Fibroblast of the aortic adventitia (primary cell): ENCODE data around the gene DUSP7. TPM values are rescaled to one million over a fixed set of nuclear protein-coding genes. Genes with fewer than 3 reads are reported as not detected.

Source experiments
- DNase-seq: peaks from one replicate; pipeline ENCODE4 v3.0.0-alpha.2; 2010; ENCODE audit warnings: low read depth
- H3K4me3 ChIP-seq: 2 replicates; pipeline ENCODE4 v1.5.1; 2011; ENCODE audit warnings: low read depth, mild to moderate bottlenecking, control low read depth, low read length, moderate library complexity
- total RNA-seq: library from RNA; depleted of rRNA; stranded (reverse); fragments of >200 nt; gene quantifications from 2 replicates; pipeline ENCODE4 v1.2.3, GENCODE V29; 2012; ENCODE audit warnings: low replicate concordance
- TF ChIP-seq, protein P1 (sequence below): IDR thresholded peaks from 2 replicates; pipeline ENCODE4 v1.5.1; 2011; ENCODE audit warnings: mild to moderate bottlenecking, low read length, control low read depth, inconsistent platforms; ENCODE audit not compliant: insufficient read depth

The DUSP7 gene
- total RNA-seq: 2.9 and 12.8 TPM in 2 replicates

DNA sequence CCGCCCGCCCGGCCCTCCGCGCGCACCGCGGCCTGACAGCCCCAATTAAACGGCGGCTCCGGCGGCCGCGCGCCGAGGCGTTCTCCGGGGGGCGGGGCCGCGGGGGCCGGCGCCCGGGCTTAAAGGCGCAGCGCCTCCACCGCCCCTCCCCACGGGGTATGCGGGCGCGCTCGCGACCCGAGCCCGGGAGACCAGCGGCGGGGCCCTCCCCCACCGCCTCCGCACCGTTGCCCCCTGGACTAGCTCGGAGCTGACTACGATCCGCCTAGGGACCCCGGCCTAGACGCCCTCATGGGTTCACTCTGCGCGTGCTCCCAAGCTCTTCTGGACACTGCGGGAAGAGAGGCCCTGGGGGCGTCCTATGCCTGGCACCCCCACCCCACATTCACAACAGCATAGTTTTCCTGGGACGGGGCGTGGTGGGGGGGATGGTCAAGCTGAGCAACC is at the start of gene DUSP7:
TSS of gene DUSP7 (minus strand) at position 51 of the 447 bp plus-strand sequence. CDS start 205 bp downstream, outside the sequence.
- TF ChIP-seq, protein P1, sequence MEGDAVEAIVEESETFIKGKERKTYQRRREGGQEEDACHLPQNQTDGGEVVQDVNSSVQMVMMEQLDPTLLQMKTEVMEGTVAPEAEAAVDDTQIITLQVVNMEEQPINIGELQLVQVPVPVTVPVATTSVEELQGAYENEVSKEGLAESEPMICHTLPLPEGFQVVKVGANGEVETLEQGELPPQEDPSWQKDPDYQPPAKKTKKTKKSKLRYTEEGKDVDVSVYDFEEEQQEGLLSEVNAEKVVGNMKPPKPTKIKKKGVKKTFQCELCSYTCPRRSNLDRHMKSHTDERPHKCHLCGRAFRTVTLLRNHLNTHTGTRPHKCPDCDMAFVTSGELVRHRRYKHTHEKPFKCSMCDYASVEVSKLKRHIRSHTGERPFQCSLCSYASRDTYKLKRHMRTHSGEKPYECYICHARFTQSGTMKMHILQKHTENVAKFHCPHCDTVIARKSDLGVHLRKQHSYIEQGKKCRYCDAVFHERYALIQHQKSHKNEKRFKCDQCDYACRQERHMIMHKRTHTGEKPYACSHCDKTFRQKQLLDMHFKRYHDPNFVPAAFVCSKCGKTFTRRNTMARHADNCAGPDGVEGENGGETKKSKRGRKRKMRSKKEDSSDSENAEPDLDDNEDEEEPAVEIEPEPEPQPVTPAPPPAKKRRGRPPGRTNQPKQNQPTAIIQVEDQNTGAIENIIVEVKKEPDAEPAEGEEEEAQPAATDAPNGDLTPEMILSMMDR: no peak
- DNase-seq: peak; percentile 41
- peak within 1 kb of the TSS; percentile 94 for H3K4me3 ChIP-seq

GRCh38 chr3:52104684-52105640 is 48.6 kb upstream of the DUSP7 start:
- no peak overlapping the region for H3K4me3 ChIP-seq
- TF ChIP-seq, protein P1: no peak
- no peak for DNase-seq

DNA sequence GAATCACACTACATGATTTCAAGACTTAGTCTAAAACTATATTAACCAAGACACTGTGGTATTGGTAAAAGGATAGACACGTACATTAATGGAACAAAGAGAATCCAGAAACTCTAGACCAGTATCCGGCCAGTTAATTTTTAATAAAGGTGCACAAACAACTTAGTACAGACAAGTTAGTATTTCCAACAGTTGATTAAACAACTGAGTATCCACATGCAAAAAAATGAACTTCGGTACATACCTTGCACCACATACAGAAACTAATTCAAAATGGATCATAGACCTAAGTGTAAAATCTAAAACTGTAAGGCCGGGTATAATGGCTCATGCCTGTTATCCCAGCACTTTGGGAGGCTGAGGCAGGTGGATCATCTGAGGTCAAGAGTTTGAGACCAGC is 46.6 kb upstream of the DUSP7 start:
- no peak for DNase-seq
- no peak overlapping the region for H3K4me3 ChIP-seq
- TF ChIP-seq, protein P1: no peak

DNA sequence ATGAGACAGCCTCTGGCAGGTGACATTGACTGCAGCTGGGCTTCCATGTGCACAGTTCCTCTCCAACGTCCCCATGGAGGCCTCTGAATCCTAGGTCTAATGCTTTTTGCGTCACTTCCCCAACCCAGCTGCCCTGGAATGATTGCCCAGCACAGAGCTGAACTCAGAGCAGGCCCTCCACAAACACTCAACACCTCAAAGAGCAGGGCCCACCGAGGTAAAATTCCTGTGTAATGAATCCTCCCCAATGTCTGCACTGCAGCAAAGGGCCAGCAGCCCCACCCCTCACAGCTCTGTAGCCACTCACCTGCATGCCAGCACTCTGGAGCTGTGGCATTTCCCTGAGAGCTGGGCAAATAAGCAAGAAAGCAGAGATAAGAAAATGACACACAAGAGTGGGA is 42.6 kb upstream of the DUSP7 start:
- TF ChIP-seq, protein P1: no peak
- DNase-seq: peak; percentile 13
- H3K4me3 ChIP-seq: no peak overlapping the region

- H3K4me3 ChIP-seq: no peak overlapping the region
- TF ChIP-seq, protein P1: no peak
- DNase-seq: no peak
Observed at GRCh38 chr3:52097851-52098507, 41.6 kb upstream of the DUSP7 start.

- DNase-seq: no peak
- TF ChIP-seq, protein P1: no peak
- H3K4me3 ChIP-seq: no peak overlapping the region
Observed at GRCh38 chr3:52095990-52096775, 39.8 kb upstream of the DUSP7 start.
